Adrenal gland (tissue), 5 donors: ENCODE measurements around the gene ZNF2.

ENCODE experiments used
- POLR2A ChIP-seq, 2 donors: fragments of 450-650 bp; IDR thresholded peaks; one replicate each; pipeline ENCODE4 v1.6.1; 2017; ENCODE audit warnings: antibody characterized with exemption in 2 of 2, mild to moderate bottlenecking in 2 of 2, moderate library complexity in 1 of 2
- TF ChIP-seq, protein P1 (sequence below), 6 experiments: fragments of 450-650 bp in 4 of 6; fragments of 200-600 bp in 2 of 6; sonication (generic) in 1 of 6; IDR thresholded peaks; 1 replicate in 5 of 6; 2 replicates in 1 of 6; pipeline versions ENCODE4 v1.5.1 to v1.8.0; 2016 to 2021; ENCODE audit warnings: antibody characterized with exemption in 6 of 6, mild to moderate bottlenecking in 2 of 6, moderate library complexity in 1 of 6
- donor health status: DM: no; HTN: no; CAD: no.

DNA sequence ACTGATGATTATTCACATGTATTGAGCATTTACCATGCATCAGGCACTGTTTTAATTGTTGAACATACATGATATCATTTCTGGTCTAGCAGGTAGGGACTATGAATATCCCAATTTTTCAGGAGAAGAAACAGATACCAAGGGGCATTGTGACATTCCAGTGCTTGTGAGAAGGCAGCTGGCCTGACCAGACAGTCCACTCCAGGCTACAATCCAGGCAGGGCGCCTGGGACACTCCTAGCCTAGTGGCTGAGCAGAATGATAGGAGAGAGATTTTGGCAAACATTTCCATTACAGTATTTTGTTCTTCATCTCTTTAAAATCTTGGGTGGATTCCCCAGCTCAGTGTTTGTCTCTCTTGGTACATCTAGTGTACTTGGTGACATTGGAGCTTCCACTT, 66.6 kb downstream of the ZNF2 start:
- TF ChIP-seq, protein P1, sequence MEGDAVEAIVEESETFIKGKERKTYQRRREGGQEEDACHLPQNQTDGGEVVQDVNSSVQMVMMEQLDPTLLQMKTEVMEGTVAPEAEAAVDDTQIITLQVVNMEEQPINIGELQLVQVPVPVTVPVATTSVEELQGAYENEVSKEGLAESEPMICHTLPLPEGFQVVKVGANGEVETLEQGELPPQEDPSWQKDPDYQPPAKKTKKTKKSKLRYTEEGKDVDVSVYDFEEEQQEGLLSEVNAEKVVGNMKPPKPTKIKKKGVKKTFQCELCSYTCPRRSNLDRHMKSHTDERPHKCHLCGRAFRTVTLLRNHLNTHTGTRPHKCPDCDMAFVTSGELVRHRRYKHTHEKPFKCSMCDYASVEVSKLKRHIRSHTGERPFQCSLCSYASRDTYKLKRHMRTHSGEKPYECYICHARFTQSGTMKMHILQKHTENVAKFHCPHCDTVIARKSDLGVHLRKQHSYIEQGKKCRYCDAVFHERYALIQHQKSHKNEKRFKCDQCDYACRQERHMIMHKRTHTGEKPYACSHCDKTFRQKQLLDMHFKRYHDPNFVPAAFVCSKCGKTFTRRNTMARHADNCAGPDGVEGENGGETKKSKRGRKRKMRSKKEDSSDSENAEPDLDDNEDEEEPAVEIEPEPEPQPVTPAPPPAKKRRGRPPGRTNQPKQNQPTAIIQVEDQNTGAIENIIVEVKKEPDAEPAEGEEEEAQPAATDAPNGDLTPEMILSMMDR (IDR thresholded peaks at IDR 0.05), result no peak
- no peak for TF ChIP-seq POLR2A (IDR thresholded peaks at IDR 0.05)
